WI38 (cell line): ENCODE measurements around the gene SEMA7A.

Experiments
- H3K4me3 ChIP-seq: 2 replicates; pipeline ENCODE4 v1.5.1; 2011; ENCODE audit warnings: low read depth, mild to moderate bottlenecking, control low read depth, low read length
- TF ChIP-seq, protein P1 (sequence below): IDR thresholded peaks from 2 replicates; pipeline ENCODE4 v1.5.1; 2012; ENCODE audit warnings: low read depth, mild to moderate bottlenecking, control low read depth, low read length

Gene SEMA7A

DNA sequence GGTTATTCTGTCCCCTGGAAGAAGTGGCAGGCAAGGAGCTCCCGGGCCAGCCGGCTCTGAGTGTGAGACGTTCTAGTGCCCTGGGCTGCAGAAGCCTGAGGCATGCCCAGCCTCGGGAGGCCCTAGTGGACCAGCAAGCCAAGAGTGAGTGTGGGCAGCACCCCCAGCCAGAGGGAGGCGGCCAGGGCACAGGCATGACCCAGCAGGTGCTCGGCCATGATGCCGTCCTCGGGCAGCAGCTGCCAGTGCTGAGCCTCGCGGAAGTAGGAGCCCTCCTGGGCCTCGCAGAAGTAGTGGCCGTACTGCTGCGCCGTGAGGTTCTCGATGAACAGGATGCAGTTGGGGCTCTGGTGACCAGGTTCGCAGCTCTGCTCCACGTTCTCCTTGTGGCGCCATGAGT, 23.3 kb downstream of the SEMA7A start:
- H3K4me3 ChIP-seq = no peak overlapping the region
- TF ChIP-seq, protein P1, sequence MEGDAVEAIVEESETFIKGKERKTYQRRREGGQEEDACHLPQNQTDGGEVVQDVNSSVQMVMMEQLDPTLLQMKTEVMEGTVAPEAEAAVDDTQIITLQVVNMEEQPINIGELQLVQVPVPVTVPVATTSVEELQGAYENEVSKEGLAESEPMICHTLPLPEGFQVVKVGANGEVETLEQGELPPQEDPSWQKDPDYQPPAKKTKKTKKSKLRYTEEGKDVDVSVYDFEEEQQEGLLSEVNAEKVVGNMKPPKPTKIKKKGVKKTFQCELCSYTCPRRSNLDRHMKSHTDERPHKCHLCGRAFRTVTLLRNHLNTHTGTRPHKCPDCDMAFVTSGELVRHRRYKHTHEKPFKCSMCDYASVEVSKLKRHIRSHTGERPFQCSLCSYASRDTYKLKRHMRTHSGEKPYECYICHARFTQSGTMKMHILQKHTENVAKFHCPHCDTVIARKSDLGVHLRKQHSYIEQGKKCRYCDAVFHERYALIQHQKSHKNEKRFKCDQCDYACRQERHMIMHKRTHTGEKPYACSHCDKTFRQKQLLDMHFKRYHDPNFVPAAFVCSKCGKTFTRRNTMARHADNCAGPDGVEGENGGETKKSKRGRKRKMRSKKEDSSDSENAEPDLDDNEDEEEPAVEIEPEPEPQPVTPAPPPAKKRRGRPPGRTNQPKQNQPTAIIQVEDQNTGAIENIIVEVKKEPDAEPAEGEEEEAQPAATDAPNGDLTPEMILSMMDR = no peak

DNA sequence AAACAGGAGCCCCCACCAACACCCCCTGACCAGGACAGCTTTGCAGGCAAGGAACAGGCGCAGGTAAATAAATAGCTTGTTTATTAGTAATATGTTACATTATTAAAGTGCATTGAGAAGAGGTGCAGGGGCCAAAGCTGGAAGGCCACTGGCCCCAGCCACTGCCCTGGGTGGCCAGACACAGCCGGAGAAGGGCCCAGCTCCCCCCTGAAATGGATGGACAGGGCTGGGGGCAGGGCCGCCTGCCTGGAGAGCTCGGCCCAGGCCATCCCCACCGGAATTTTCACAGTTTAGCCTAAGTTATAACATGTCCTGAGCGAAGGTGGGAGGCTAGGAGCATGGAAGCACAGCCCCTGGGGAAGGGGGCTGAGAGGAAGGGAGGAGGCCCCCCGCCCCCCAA, 24.5 kb downstream of the SEMA7A start:
- H3K4me3 ChIP-seq = no peak overlapping the region
- TF ChIP-seq, protein P1 = no peak

DNA sequence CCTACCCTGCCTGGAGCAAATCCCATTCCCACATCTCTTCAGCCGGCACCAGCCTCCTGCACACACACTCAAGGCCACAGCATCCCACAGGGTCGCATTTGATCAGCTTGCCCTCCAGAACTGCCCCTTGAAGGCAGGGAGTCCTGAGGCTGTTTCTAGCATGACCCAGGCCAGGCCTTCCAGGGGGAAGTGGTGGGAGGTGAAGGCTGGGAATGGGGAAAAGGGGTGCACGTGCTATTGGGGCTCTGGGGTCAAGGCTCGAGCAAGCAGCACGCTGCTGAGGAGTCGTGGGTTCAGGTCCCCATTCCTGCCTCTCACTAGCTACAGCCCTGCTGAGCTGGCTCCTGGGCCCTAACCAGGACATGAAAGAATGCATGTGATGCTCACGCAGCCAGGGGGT, 24.9 kb downstream of the SEMA7A start:
- TF ChIP-seq, protein P1 = no peak

DNA sequence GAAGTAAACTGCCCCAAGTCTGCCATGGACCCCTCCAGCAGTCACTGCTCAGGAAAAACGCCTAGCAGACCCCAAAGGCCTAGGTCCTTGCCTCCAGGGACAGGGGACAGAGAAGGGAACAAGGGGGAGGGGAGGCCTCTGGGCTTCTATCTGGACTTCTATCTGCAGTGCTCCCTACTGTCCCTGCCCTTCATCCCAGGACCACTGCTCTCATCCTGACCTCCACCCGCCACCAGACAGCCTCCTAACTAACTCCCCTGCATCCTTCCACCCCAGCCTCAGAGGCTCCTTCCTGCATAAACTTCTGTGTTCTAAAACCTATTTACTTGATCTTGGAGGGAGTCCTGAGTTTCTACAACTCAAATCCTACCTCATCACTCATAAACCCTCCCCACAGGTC, 25.4 kb downstream of the SEMA7A start:
- TF ChIP-seq, protein P1 = no peak
- no peak overlapping the region for H3K4me3 ChIP-seq

More for the DNA sequence above, 24.9 kb downstream of the SEMA7A start:
- no peak overlapping the region for H3K4me3 ChIP-seq

DNA sequence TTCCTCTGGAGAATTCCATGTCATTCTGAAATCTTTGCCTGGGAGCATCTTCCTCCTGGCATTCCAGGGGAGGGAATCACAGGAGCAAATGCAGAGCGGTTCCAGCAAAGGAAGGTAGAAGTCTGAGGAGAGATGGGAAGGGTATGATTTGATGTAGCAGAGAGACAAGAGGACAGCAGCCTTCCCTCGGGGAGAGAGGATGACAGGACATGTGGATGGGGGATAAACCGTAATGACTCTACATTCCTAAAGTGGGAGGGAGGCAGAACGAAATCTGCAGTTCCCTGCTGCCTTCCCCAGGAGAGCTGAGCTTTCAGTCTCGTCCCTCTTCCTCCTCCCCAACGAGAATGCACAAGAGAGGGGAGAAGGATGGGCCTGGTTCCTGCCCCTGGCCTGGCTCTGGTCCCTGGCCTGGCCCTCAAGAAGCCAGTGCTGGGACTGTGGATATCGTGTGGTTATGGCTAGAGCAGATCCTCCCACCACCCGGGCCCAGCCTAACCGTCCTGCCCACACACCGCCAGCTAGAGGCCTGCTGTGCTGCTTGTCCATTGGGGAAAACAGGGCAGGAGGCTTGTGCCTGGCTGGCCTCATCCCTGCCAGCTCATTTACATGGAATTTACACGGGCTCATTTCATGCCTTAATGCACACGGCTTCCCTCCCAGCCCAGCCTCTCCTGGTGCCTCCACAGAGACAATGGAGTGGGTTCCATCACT, 26.6 kb downstream of the SEMA7A start:
- no peak overlapping the region for H3K4me3 ChIP-seq
- TF ChIP-seq, protein P1 = no peak

DNA sequence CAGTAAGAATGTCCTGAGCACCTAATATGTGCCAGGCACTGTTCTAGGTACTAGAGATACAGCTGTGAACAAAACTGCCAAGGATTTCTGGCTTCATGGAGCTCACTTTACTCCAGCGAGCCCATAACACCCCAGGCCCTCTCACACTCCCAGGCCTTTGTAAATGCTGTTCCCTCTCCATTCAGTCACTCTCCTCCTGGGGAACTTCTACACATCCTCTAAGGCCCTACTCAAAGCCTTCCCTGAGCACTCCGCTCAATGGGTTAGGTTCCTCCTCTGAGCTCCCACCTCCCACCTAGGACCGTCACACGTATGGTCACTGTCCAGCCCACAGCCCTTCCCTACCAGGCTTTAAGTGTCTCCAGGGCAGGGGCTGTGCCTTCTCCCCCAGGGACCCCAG, 27.2 kb downstream of the SEMA7A start:
- no peak overlapping the region for H3K4me3 ChIP-seq
- TF ChIP-seq, protein P1 = no peak

DNA sequence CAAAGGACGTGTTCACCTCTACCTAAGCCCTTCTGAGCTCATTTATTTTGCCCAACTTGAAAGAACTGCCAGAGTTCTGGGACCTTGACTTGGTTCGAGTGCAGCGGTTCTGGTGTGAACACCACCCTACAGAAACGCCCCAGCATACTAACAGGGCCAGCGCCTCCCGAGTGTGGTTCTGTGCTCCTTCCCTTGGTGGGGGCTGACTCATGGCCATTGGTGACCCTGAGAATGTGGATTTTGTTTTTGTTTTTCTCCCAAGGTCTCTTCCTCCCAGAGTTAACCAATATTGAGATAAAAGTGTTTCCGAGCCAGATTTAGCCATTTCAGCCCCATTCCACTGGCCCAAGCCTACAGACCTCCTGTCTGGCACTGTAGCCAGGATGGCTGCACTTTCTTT, 27.9 kb downstream of the SEMA7A start:
- TF ChIP-seq, protein P1 = no peak

More for the DNA sequence above, 27.9 kb downstream of the SEMA7A start:
- H3K4me3 ChIP-seq = no peak overlapping the region
